Liver (tissue), 3 donors: ENCODE results near the gene CCDC54.

Experiments used
- JUND ChIP-seq, 2 donors: IDR thresholded peaks; 2 replicates each; pipeline ENCODE4 v1.6.1; 2016; ENCODE audit warnings: antibody characterized with exemption in 2 of 2
- TF ChIP-seq, protein P1 (sequence below): fragments of 150-350 bp; IDR thresholded peaks from 2 replicates; pipeline ENCODE4 v1.5.1; 2017; ENCODE audit warnings: improper control_type of control experiment, low read depth, low read length; ENCODE audit not compliant: missing input control
- TF ChIP-seq, protein P2 (sequence below): IDR thresholded peaks from 2 replicates; pipeline ENCODE4 v1.6.1; 2016; ENCODE audit warnings: antibody characterized with exemption, mild to moderate bottlenecking
- donor health status: healthy.
- donor health status: healthy.

DNA sequence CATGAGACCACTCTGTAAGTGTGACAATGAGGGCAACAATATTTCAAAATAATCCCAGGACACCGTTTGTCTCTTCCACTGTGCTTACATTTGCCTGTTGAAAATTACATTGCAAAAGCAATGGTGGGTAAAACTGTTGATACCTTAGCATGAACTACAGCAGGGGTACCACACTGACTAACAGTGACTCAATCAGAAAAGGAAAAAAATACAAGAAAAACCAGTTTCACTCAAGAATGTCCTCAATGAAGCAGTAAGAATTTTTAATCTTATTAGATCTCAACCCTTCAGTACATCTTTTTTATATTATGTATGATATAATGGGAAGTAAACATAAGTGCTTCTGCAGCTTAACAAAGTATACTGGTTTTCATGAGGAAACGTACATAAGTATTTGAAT is 1.6 kb upstream of the CCDC54 start:
- TF ChIP-seq, protein P1, sequence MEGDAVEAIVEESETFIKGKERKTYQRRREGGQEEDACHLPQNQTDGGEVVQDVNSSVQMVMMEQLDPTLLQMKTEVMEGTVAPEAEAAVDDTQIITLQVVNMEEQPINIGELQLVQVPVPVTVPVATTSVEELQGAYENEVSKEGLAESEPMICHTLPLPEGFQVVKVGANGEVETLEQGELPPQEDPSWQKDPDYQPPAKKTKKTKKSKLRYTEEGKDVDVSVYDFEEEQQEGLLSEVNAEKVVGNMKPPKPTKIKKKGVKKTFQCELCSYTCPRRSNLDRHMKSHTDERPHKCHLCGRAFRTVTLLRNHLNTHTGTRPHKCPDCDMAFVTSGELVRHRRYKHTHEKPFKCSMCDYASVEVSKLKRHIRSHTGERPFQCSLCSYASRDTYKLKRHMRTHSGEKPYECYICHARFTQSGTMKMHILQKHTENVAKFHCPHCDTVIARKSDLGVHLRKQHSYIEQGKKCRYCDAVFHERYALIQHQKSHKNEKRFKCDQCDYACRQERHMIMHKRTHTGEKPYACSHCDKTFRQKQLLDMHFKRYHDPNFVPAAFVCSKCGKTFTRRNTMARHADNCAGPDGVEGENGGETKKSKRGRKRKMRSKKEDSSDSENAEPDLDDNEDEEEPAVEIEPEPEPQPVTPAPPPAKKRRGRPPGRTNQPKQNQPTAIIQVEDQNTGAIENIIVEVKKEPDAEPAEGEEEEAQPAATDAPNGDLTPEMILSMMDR, result no peak
- TF ChIP-seq, protein P2, sequence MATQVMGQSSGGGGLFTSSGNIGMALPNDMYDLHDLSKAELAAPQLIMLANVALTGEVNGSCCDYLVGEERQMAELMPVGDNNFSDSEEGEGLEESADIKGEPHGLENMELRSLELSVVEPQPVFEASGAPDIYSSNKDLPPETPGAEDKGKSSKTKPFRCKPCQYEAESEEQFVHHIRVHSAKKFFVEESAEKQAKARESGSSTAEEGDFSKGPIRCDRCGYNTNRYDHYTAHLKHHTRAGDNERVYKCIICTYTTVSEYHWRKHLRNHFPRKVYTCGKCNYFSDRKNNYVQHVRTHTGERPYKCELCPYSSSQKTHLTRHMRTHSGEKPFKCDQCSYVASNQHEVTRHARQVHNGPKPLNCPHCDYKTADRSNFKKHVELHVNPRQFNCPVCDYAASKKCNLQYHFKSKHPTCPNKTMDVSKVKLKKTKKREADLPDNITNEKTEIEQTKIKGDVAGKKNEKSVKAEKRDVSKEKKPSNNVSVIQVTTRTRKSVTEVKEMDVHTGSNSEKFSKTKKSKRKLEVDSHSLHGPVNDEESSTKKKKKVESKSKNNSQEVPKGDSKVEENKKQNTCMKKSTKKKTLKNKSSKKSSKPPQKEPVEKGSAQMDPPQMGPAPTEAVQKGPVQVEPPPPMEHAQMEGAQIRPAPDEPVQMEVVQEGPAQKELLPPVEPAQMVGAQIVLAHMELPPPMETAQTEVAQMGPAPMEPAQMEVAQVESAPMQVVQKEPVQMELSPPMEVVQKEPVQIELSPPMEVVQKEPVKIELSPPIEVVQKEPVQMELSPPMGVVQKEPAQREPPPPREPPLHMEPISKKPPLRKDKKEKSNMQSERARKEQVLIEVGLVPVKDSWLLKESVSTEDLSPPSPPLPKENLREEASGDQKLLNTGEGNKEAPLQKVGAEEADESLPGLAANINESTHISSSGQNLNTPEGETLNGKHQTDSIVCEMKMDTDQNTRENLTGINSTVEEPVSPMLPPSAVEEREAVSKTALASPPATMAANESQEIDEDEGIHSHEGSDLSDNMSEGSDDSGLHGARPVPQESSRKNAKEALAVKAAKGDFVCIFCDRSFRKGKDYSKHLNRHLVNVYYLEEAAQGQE, result no peak
- no peak for TF ChIP-seq JUND (IDR thresholded peaks at IDR 0.05)
